Lower leg skin (tissue), 3 donors: ENCODE results near the gene TC2N.

ENCODE experiments used
- POLR2A ChIP-seq, 2 donors: fragments of 450-650 bp; IDR thresholded peaks; one replicate each; pipeline ENCODE4 v1.6.1; 2016 to 2017; ENCODE audit warnings: antibody characterized with exemption in 2 of 2, mild to moderate bottlenecking in 1 of 2, moderate library complexity in 1 of 2
- TF ChIP-seq, protein P1 (sequence below), 3 donors: fragments of 450-650 bp; IDR thresholded peaks; one replicate each; pipeline ENCODE4 v1.5.1; 2016; ENCODE audit warnings: antibody characterized with exemption in 3 of 3, mild to moderate bottlenecking in 3 of 3, moderate library complexity in 2 of 3

- TF ChIP-seq, protein P1, sequence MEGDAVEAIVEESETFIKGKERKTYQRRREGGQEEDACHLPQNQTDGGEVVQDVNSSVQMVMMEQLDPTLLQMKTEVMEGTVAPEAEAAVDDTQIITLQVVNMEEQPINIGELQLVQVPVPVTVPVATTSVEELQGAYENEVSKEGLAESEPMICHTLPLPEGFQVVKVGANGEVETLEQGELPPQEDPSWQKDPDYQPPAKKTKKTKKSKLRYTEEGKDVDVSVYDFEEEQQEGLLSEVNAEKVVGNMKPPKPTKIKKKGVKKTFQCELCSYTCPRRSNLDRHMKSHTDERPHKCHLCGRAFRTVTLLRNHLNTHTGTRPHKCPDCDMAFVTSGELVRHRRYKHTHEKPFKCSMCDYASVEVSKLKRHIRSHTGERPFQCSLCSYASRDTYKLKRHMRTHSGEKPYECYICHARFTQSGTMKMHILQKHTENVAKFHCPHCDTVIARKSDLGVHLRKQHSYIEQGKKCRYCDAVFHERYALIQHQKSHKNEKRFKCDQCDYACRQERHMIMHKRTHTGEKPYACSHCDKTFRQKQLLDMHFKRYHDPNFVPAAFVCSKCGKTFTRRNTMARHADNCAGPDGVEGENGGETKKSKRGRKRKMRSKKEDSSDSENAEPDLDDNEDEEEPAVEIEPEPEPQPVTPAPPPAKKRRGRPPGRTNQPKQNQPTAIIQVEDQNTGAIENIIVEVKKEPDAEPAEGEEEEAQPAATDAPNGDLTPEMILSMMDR (IDR thresholded peaks at IDR 0.05) = no peak
- no peak for TF ChIP-seq POLR2A (IDR thresholded peaks at IDR 0.05)
Observed at GRCh38 chr14:91872517-91873470, 5.5 kb upstream of the TC2N start.
